Nephron progenitor cell (in vitro differentiated cells): ENCODE data around the gene SORBS1.

Source experiments
- DNase-seq: peaks from one replicate; pipeline ENCODE4 v3.0.0; 2021
- H3K27ac Mint-ChIP-seq: 2 replicates; pipeline ENCODE4 v1.8.0; 2021; ENCODE audit warnings: mild to moderate bottlenecking, moderate library complexity, mixed read lengths
- H3K27me3 Mint-ChIP-seq: 2 replicates; pipeline ENCODE4 v1.8.0; 2021; ENCODE audit warnings: mild to moderate bottlenecking, low read depth, mixed read lengths; ENCODE audit not compliant: poor library complexity
- H3K36me3 Mint-ChIP-seq: 2 replicates; pipeline ENCODE4 v1.8.0; 2021; ENCODE audit warnings: low read depth, mixed read lengths
- H3K4me1 Mint-ChIP-seq: 2 replicates; pipeline ENCODE4 v1.8.0; 2021; ENCODE audit warnings: mixed read lengths
- H3K4me3 Mint-ChIP-seq: 2 replicates; pipeline ENCODE4 v1.8.0; 2021; ENCODE audit warnings: mild to moderate bottlenecking, moderate library complexity, mixed read lengths
- H3K9me3 Mint-ChIP-seq: 2 replicates; pipeline ENCODE4 v1.8.0; 2021; ENCODE audit warnings: mild to moderate bottlenecking, moderate library complexity, mixed read lengths
- TF ChIP-seq, protein P1 (sequence below): fragments of 200-600 bp; sonication (generic); IDR thresholded peaks from 2 replicates; pipeline ENCODE4 v1.5.0; 2021; ENCODE audit warnings: antibody characterized with exemption

SORBS1 gene

DNA sequence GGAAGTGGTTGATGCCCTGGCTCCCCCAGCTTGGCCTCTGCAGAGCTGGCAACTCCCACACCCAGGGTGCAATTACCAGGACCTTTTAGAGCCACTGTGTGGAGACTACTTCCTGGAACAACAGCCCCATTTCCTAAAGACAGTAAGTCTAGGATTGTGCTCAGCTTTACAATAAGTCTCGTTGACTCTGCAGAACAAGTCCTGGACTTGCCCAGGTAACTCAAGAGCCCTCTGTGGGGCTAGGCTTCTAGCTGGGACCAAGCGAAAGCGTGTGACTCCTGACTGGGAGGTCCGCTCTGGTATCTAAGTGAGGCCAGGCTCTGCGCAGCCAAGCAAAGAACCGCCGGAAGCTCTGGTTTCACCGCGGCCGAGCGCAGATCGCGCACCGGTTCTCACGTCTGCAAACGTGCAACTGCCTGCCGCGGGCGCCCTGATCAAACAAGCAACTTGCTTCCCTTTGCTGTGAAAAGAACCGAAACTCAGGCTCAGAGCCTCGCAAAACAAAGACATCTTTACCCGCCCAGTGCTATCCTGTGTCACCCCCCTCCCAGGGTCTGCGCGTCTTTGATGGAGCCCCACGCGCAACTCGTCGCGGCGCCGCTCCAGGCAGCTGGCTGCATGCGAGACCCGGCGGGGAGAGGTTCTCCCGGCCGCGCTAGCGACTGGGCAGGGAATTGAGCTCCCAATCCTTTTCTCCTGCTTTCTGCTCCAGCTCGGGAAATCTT, 266.0 kb downstream of the SORBS1 start:
- H3K27ac Mint-ChIP-seq: peak overlapping the region; percentile 78
- no peak overlapping the region for H3K4me3 Mint-ChIP-seq
- TF ChIP-seq, protein P1, sequence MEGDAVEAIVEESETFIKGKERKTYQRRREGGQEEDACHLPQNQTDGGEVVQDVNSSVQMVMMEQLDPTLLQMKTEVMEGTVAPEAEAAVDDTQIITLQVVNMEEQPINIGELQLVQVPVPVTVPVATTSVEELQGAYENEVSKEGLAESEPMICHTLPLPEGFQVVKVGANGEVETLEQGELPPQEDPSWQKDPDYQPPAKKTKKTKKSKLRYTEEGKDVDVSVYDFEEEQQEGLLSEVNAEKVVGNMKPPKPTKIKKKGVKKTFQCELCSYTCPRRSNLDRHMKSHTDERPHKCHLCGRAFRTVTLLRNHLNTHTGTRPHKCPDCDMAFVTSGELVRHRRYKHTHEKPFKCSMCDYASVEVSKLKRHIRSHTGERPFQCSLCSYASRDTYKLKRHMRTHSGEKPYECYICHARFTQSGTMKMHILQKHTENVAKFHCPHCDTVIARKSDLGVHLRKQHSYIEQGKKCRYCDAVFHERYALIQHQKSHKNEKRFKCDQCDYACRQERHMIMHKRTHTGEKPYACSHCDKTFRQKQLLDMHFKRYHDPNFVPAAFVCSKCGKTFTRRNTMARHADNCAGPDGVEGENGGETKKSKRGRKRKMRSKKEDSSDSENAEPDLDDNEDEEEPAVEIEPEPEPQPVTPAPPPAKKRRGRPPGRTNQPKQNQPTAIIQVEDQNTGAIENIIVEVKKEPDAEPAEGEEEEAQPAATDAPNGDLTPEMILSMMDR: no peak
- peaks cover 60% of the 10 kb centered on the region for H3K4me1 Mint-ChIP-seq
- peak; percentile 38 for DNase-seq
- H3K36me3 Mint-ChIP-seq: no peaks in the 10 kb centered on the region
- H3K9me3 Mint-ChIP-seq: no peaks in the 10 kb centered on the region
- H3K27me3 Mint-ChIP-seq: peaks cover 8% of the 10 kb centered on the region

- peaks cover 74% of the 10 kb centered on the region for H3K4me1 Mint-ChIP-seq
- H3K4me3 Mint-ChIP-seq: no peak overlapping the region
- no peaks in the 10 kb centered on the region for H3K9me3 Mint-ChIP-seq
These were observed 267.5 kb downstream of the SORBS1 start for GRCh38 chr10:95293631-95294030.

GRCh38 chr10:95291365-95292039, 269.7 kb downstream of the SORBS1 start:
- no peak for DNase-seq
- TF ChIP-seq, protein P1: no peak
- Mint-ChIP-seq H3K4me3 (peak overlapping the region; percentile 84), H3K36me3 (no peaks in the 10 kb centered on the region), H3K27me3 (peaks cover 9% of the 10 kb centered on the region), H3K9me3 (no peaks in the 10 kb centered on the region), H3K27ac (no peak overlapping the region), H3K4me1 (peaks cover 82% of the 10 kb centered on the region)

More at GRCh38 chr10:95293631-95294030, 267.5 kb downstream of the SORBS1 start:
- TF ChIP-seq, protein P1: no peak
- DNase-seq: no peak
- Mint-ChIP-seq H3K27me3 (peaks cover 14% of the 10 kb centered on the region), H3K27ac (no peak overlapping the region), H3K36me3 (no peaks in the 10 kb centered on the region)

- Mint-ChIP-seq H3K4me3 (peak within 1 kb of the TSS; percentile 94), H3K4me1 (peaks cover 81% of the 10 kb centered on the region), H3K27me3 (peaks cover 9% of the 10 kb centered on the region), H3K9me3 (no peaks in the 10 kb centered on the region), H3K36me3 (no peaks in the 10 kb centered on the region), H3K27ac (peak within 1 kb of the TSS; percentile 58)
- TF ChIP-seq, protein P1: no peak
- peak; percentile 77 for DNase-seq
These were observed 270.5 kb downstream of the SORBS1 start, which contains the start of gene PDLIM1 for GRCh38 chr10:95290461-95291364. Gene PDLIM1 (minus strand): TSS chr10:95291003. CDS start chr10:95290915, 88 bp downstream.

GRCh38 chr10:95289921-95290421, 271.2 kb downstream of the SORBS1 start:
- Mint-ChIP-seq H3K27me3 (peaks cover 9% of the 10 kb centered on the region), H3K4me1 (peaks cover 75% of the 10 kb centered on the region), H3K9me3 (no peaks in the 10 kb centered on the region), H3K36me3 (no peaks in the 10 kb centered on the region), H3K4me3 (peak overlapping the region; percentile 94), H3K27ac (peak overlapping the region; percentile 58)
- TF ChIP-seq, protein P1: no peak
- DNase-seq: no peak
